NT2/D1 (cell line): ENCODE measurements around the gene IGSF8.
"Not testable (repeated sequence)": the region's sequence is repeated elsewhere in the genome, so short reads cannot be mapped to it uniquely, and the experiment has no call there.

Experiments
- DNase-seq: peaks from one replicate; pipeline ENCODE4 v3.0.0-alpha.2; 2011; ENCODE audit warnings: low read depth, low spot score
- H3K27me3 ChIP-seq: 2 replicates; pipeline ENCODE4 v1.6.0; 2011; ENCODE audit warnings: mild to moderate bottlenecking; ENCODE audit not compliant: insufficient read length, insufficient read depth
- H3K36me3 ChIP-seq: 2 replicates; pipeline ENCODE4 v1.6.1; 2011; ENCODE audit warnings: mild to moderate bottlenecking, low read length, mixed read lengths; ENCODE audit not compliant: insufficient read depth, insufficient read length
- H3K4me1 ChIP-seq: 2 replicates; pipeline ENCODE4 v1.5.1; 2011; ENCODE audit not compliant: insufficient read depth, insufficient read length
- H3K4me3 ChIP-seq: 2 replicates; pipeline ENCODE4 v1.5.1; 2011; ENCODE audit warnings: low read depth; ENCODE audit not compliant: insufficient read length
- H3K9ac ChIP-seq: 2 replicates; pipeline ENCODE4 v1.6.0; 2011; ENCODE audit warnings: low read depth; ENCODE audit not compliant: insufficient read length
- H3K9me3 ChIP-seq: 2 replicates; pipeline ENCODE4 v1.5.1; 2011; ENCODE audit warnings: mild to moderate bottlenecking, low read length; ENCODE audit not compliant: insufficient read depth
- SUZ12 ChIP-seq: IDR thresholded peaks from 2 replicates; pipeline ENCODE4 v1.6.1; 2011; ENCODE audit not compliant: insufficient read length, insufficient read depth; ENCODE audit errors: extremely low read depth
- YY1 ChIP-seq: IDR thresholded peaks from 2 replicates; pipeline ENCODE4 v1.6.1; 2011; ENCODE audit not compliant: insufficient read length, insufficient read depth
- ZNF274 ChIP-seq: IDR thresholded peaks from 2 replicates; pipeline ENCODE4 v1.6.1; 2011; ENCODE audit warnings: mild to moderate bottlenecking, low read depth, low read length

The IGSF8 gene

DNA sequence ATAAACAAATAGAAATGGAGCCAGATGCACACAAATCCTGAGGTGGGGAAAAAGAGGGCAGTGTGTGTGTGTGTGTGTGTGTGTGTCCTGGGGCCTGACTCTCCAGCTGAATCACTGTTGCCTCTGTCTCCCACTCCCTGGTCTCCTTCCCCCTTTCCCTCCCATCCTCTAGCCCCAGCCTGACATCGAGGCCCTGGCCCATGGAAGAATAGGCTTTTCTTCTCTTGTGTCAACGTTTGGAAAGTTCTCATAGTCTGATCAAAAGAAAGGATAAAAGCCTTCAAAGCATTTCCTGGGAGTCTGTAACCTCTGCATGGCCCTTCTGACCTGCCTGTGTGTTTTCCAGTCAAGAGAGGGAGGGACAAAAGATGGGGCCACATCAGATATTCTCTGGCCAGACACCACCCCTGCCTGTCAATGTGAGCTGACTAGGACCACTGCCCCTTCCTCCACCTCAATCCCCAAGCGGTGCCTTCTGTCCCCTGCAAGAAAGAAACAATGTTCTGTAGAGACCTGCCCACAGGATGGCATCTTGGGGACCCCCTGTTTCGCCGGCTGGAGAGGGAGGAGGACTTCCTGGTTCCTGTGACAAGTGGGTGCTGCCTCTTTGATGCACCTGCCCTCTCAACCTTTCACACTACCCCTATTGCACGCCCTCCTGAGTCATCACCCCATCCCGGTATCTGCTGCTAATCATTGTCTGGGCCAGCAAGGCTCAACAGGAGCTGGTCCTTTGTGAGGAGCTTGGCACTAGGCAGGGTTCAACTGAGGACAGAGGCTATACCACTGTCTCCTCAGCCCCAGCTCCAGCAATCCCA, 44.7 kb downstream of the IGSF8 start:
- no peak for DNase-seq
- H3K4me3 ChIP-seq: no peak overlapping the region
- TF ChIP-seq ZNF274 (no peak), YY1 (no peak), SUZ12 (no peak)
- H3K9me3 ChIP-seq: no peaks in the 10 kb centered on the region
- no peak overlapping the region for H3K9ac ChIP-seq
- H3K36me3 ChIP-seq: no peaks in the 10 kb centered on the region
- peaks cover 18% of the 10 kb centered on the region for H3K27me3 ChIP-seq
- no peaks in the 10 kb centered on the region for H3K4me1 ChIP-seq

DNA sequence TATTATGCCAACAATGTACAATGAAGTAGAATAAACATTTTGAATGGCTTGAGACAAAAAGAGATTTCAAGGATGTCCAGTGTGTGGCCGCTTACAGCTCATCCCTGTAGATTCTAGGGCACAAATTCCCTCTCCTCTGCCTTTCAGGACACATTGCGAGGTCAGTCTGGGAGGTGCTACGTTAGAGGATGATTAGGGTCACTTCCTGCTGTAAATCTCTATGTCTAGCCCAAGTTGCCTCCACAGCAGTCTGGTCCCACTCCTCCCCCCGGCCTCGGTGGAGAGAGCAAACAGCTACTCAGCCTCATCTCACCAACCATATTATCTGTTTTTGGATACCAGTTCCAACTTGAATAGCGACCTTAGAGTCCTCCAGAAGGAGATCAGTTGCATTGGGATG, 45.5 kb downstream of the IGSF8 start:
- Histone ChIP-seq H3K4me3 (no peak overlapping the region), H3K36me3 (no peaks in the 10 kb centered on the region), H3K27me3 (peaks cover 18% of the 10 kb centered on the region), H3K9me3 (no peaks in the 10 kb centered on the region), H3K9ac (no peak overlapping the region), H3K4me1 (no peaks in the 10 kb centered on the region)
- TF ChIP-seq ZNF274: no peak
- no peak for TF ChIP-seq SUZ12
- TF ChIP-seq YY1: no peak
- DNase-seq: no peak

DNA sequence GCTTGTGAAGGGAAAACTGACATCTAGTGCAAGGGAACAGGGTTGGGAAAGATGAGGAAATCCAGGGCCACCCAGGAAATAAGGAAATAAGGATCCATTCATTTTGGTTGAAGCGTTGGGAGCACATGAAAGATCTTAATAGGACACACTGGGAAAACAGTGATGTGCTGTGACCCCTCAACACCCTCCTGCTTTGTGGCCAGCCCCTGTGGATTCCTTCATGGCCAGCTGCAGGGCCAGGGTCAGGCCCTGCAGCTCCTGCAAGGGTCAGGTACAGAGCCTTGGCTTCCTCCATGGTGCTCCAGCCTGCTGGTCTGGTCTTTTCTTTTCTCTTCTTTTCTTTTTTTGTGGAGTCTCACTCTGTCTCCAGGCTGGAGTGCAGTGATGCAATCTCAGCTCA, 47.8 kb downstream of the IGSF8 start:
- Histone ChIP-seq H3K36me3 (no peaks in the 10 kb centered on the region), H3K4me1 (peaks cover 7% of the 10 kb centered on the region), H3K27me3 (peaks cover 23% of the 10 kb centered on the region), H3K9ac (no peak overlapping the region), H3K9me3 (no peaks in the 10 kb centered on the region), H3K4me3 (no peak overlapping the region)
- TF ChIP-seq YY1 (no peak), SUZ12 (no peak), ZNF274 (no peak)
- DNase-seq: no peak

DNA sequence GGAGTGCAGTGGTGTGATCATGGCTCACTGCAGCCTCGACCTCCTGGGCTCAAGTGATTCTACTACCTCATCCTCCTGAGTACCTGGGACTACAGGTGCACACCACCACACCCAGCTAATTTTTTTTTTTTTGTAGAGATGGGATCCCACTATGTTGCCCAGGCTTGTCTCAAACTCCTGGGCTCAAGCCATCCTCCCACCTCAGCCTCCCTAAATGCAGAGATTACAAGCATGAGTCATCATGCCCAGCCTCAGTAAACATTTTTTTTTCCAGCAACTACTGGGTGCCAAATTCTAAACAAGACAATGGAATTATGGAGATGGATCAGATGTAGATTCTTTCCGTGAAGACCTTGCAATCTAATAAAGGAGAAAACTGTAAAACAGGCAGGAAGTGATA, 48.2 kb downstream of the IGSF8 start:
- not testable (repeated sequence) for H3K4me3 ChIP-seq, H3K9ac ChIP-seq, DNase-seq, H3K9me3 ChIP-seq, H3K36me3 ChIP-seq, H3K4me1 ChIP-seq
- peaks cover 26% of the 10 kb centered on the region for H3K27me3 ChIP-seq

DNA sequence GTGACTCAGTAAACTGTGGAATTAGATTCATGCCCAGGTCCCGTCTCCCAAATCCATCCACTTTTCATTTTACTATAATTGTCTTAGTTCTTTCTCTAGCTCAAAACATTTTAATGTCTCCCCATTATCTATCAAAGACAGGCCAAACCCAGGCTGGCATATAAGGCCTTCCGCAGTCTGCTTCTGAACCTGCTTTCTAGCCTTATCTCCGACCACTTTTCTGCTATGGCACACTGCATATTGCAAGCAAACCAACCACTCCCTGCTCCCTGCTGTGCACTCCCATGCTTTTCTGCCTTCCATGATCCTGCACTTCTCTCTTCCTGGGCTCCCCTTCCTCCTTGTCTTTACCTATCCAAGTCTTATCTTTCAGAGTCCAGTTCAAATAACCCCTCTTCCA, 49.3 kb downstream of the IGSF8 start:
- Histone ChIP-seq H3K9ac (no peak overlapping the region), H3K4me3 (no peak overlapping the region)

DNA sequence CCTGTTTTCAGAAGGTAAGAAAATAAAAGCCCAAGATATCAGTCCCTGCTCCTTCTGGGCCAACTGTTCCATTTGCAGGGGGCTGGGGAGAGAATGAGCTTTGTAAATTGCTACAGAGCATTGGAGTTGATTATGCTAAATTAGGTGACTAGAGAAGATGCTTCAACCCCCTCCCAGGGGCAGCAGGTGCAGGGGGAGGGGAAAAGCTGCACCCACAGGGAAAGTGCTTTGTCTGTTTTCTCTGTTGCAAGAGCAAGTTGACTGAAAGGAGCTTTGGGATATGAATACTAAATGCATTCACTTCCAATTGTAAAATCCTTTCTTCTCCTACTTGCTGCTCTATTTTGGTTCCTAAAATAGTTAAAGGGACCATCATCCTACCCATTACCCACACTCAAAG, 50.1 kb downstream of the IGSF8 start:
- DNase-seq: no peak
- TF ChIP-seq YY1: no peak
- TF ChIP-seq ZNF274: no peak
- no peak for TF ChIP-seq SUZ12
- Histone ChIP-seq H3K27me3 (peaks cover 33% of the 10 kb centered on the region), H3K9me3 (no peaks in the 10 kb centered on the region), H3K4me3 (no peak overlapping the region), H3K4me1 (peaks cover 7% of the 10 kb centered on the region), H3K36me3 (no peaks in the 10 kb centered on the region), H3K9ac (no peak overlapping the region)

More for the DNA sequence above, 49.3 kb downstream of the IGSF8 start:
- peaks cover 7% of the 10 kb centered on the region for H3K4me1 ChIP-seq
- no peaks in the 10 kb centered on the region for H3K36me3 ChIP-seq
- no peak for TF ChIP-seq YY1
- TF ChIP-seq SUZ12: no peak
- TF ChIP-seq ZNF274: no peak
- H3K27me3 ChIP-seq: peaks cover 30% of the 10 kb centered on the region
- H3K9me3 ChIP-seq: no peaks in the 10 kb centered on the region
- no peak for DNase-seq

DNA sequence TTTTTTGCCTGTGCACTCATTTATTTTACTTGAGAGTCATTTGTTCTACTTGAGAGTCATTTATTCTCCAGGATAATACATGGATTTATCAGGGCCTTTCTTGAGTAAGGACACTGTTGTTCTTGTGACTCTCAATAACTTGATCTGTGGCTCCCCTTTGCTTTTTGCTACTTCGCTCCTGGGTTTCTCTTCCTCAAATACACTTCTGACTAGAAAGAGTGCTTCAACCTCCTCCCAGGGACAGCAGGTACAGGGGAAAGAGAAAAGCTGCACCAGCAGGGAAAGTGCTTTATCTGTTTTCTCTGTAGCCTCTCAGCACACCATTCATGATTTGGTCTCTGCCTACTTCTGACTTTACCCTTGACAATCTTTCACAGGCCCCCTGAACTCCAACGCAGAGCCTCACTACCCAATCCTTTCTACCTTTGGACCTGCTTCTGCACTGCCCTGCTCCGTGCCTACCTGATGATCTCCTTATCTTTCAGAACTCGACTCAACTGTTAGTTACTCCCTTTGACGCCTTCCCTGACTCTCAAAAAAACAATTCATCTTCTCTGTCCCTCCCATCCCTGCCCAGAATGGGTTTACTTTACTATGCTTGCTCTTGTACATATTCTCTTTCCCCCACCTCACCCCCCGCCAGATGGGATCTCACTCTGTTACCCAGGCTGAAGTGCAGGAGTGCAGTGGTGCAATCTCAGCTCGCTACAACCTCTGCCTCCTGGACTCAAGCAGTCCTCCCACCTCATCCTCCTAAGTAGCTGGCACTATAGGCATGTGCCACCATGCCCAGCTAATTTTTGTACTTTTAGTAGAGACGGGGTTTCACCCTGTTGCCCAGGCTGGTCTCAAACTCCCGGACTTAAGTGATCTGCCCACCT, 51.1 kb downstream of the IGSF8 start:
- no peak for TF ChIP-seq YY1
- no peak for TF ChIP-seq ZNF274
- TF ChIP-seq SUZ12: no peak
- Histone ChIP-seq H3K9ac (no peak overlapping the region), H3K4me3 (no peak overlapping the region)

More for the DNA sequence above, 51.1 kb downstream of the IGSF8 start:
- Histone ChIP-seq H3K9me3 (no peaks in the 10 kb centered on the region), H3K27me3 (peaks cover 31% of the 10 kb centered on the region), H3K36me3 (no peaks in the 10 kb centered on the region), H3K4me1 (peaks cover 7% of the 10 kb centered on the region)
- no peak for DNase-seq
